ENCODE data around the gene ERBB2.

GRCh38 chr17:39688945-39689344, 10.9 kb upstream of the ERBB2 start:
- no peak for TF ChIP-seq CTCF (IDR thresholded peaks at IDR 0.05)
- TF ChIP-seq POLR2AphosphoS5 (IDR thresholded peaks at IDR 0.05; ENCODE audit: insufficient read depth in 1 of 2, low read depth in 1 of 2) = no peak
- no peak for TF ChIP-seq POLR2A (IDR thresholded peaks at IDR 0.05)

Data from vagina (tissue), 2 donors.